PC-9 (cell line): ENCODE results near the gene SDK2.

Experiments used
- EZH2 ChIP-seq: fragments of 200-600 bp; sonication (generic); IDR thresholded peaks from 2 replicates; pipeline ENCODE4 v1.8.0; 2017; ENCODE audit warnings: antibody characterized with exemption, low read depth
- TF ChIP-seq, protein P1 (sequence below): fragments of 200-600 bp; sonication (generic); conservative IDR thresholded peaks from 2 replicates; pipeline ENCODE4 v1.6.1; 2017; ENCODE audit warnings: mixed run types, antibody characterized with exemption, mild to moderate bottlenecking, moderate library complexity

DNA sequence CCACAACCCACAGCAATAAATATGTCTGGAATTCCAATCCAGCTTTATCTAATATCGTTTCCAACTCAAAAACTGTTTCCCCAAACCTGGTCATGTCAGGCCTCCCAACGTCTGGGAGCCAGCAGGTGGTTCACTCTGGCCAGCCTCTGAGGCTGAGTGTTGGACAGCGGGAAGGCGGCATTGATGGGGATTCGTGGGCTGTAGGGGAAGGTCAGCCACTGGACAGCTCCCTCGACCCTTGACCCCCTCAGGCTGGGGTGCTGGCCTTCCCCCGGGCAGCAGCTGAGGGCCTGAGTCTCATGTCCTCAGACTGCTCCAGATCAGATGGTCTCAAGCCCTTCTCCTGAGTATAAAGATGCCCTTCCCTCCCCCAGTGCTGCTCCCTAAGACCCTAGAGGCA is 50.2 kb downstream of the SDK2 start:
- no peak for TF ChIP-seq EZH2
- TF ChIP-seq, protein P1, sequence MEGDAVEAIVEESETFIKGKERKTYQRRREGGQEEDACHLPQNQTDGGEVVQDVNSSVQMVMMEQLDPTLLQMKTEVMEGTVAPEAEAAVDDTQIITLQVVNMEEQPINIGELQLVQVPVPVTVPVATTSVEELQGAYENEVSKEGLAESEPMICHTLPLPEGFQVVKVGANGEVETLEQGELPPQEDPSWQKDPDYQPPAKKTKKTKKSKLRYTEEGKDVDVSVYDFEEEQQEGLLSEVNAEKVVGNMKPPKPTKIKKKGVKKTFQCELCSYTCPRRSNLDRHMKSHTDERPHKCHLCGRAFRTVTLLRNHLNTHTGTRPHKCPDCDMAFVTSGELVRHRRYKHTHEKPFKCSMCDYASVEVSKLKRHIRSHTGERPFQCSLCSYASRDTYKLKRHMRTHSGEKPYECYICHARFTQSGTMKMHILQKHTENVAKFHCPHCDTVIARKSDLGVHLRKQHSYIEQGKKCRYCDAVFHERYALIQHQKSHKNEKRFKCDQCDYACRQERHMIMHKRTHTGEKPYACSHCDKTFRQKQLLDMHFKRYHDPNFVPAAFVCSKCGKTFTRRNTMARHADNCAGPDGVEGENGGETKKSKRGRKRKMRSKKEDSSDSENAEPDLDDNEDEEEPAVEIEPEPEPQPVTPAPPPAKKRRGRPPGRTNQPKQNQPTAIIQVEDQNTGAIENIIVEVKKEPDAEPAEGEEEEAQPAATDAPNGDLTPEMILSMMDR = no peak
